Mesothelial cell of epicardium (in vitro differentiated cells): ENCODE results near the gene RIC1. TPM values are rescaled to one million over a fixed set of nuclear protein-coding genes. Genes with fewer than 3 reads are reported as not detected.

Experiments used
- DNase-seq, 2 experiments: peaks; one replicate each; pipeline ENCODE4 v3.0.0; 2021; ENCODE audit warnings: low spot score in 2 of 2; ENCODE audit not compliant: unreplicated experiment in 2 of 2
- H3K27ac Mint-ChIP-seq: 2 replicates; pipeline ENCODE4 v1.8.0; 2021; ENCODE audit warnings: mixed read lengths
- H3K27me3 Mint-ChIP-seq: 2 replicates; pipeline ENCODE4 v1.8.0; 2021; ENCODE audit warnings: low read depth, mixed read lengths
- H3K36me3 Mint-ChIP-seq: 2 replicates; pipeline ENCODE4 v1.8.0; 2021; ENCODE audit warnings: mixed read lengths
- H3K4me1 Mint-ChIP-seq: 2 replicates; pipeline ENCODE4 v1.8.0; 2021; ENCODE audit warnings: mixed read lengths
- H3K4me3 Mint-ChIP-seq: 2 replicates; pipeline ENCODE4 v1.8.0; 2021; ENCODE audit warnings: mild to moderate bottlenecking, moderate library complexity, mixed read lengths
- H3K9me3 Mint-ChIP-seq: 2 replicates; pipeline ENCODE4 v1.8.0; 2021; ENCODE audit warnings: mixed read lengths
- total RNA-seq: library from RNA; stranded (reverse); gene quantifications from 3 replicates; pipeline ENCODE4 v1.2.1, GENCODE V29; 2021
- TF ChIP-seq, protein P1 (sequence below): fragments of 200-600 bp; sonication (generic); IDR thresholded peaks from one replicate; pipeline ENCODE4 v1.5.0; 2021; ENCODE audit warnings: antibody characterized with exemption; ENCODE audit not compliant: unreplicated experiment

RIC1 gene
- total RNA-seq, 1 donor from 2014 or later = 39.2 TPM

DNA sequence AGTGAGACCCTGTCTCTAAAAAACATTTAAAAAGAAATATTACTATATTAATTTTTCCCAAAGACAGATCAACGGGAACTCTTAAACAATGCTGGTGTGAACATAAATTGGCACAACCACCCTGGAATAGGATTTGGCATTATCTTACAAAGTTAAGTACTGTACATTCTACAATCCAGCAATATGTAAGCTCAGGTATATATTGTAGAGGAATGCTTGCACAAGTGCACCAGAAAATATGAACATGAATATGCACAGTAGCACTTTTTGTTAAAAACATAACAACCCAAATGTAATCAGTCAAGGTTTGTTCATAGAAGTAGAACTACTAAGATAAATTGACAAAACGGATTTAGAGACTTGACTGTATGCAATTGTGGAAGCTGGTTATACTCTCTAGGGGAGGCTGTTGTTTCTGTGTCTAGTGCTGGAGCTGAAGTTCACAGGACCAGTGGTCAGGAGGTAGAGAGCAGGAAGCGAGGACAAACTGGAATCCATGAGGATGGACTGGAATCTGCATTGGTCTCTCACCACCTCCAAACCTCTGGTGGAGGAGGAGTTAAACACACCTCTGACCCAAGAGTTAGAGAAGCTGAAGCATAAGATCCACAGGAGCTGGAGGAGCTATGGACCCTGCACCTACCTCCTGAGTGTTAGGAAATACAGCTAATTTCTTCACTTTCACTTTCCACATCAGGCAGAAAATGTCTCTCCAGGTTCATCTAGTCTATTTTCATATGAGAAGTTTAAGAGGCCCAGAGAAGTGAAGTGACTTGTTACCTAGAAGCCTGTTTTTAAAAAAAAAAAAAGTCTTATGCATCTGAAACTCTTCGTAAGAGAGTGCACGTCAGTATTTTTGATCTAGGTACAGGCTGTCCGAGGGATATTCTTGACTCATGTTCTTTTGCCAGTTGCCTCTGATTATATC lies 20.3 kb upstream of the RIC1 start:
- peaks cover 4% of the 10 kb centered on the region for H3K9me3 Mint-ChIP-seq
- H3K27me3 Mint-ChIP-seq = no peaks in the 10 kb centered on the region
- no peak overlapping the region for H3K4me3 Mint-ChIP-seq
- no peak for DNase-seq
- peaks cover 3% of the 10 kb centered on the region for H3K36me3 Mint-ChIP-seq
- H3K4me1 Mint-ChIP-seq = no peaks in the 10 kb centered on the region
- TF ChIP-seq, protein P1, sequence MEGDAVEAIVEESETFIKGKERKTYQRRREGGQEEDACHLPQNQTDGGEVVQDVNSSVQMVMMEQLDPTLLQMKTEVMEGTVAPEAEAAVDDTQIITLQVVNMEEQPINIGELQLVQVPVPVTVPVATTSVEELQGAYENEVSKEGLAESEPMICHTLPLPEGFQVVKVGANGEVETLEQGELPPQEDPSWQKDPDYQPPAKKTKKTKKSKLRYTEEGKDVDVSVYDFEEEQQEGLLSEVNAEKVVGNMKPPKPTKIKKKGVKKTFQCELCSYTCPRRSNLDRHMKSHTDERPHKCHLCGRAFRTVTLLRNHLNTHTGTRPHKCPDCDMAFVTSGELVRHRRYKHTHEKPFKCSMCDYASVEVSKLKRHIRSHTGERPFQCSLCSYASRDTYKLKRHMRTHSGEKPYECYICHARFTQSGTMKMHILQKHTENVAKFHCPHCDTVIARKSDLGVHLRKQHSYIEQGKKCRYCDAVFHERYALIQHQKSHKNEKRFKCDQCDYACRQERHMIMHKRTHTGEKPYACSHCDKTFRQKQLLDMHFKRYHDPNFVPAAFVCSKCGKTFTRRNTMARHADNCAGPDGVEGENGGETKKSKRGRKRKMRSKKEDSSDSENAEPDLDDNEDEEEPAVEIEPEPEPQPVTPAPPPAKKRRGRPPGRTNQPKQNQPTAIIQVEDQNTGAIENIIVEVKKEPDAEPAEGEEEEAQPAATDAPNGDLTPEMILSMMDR = no peak
- no peak overlapping the region for H3K27ac Mint-ChIP-seq

DNA sequence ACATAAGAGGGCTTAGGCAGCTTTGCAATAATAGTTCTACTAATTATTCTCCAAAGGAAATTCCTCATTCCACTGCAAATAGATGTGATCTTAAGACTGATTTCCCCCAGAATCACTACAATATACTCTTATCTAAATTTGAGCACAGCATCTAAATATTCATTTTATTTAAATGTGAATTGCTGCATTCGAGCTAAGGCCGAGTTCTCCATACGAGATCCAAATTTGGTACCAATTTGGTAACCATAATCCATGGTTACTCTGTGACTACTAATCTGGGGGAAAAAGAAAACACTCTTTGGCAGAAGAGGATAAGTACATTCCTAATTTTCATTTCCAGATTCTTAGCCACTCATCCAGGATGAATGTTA lies 19.7 kb upstream of the RIC1 start:
- peaks cover 3% of the 10 kb centered on the region for H3K36me3 Mint-ChIP-seq
- no peak overlapping the region for H3K27ac Mint-ChIP-seq
- peaks cover 4% of the 10 kb centered on the region for H3K9me3 Mint-ChIP-seq
- no peak for DNase-seq
- H3K4me3 Mint-ChIP-seq = no peak overlapping the region
- TF ChIP-seq, protein P1 = no peak
- no peaks in the 10 kb centered on the region for H3K4me1 Mint-ChIP-seq
- no peaks in the 10 kb centered on the region for H3K27me3 Mint-ChIP-seq

DNA sequence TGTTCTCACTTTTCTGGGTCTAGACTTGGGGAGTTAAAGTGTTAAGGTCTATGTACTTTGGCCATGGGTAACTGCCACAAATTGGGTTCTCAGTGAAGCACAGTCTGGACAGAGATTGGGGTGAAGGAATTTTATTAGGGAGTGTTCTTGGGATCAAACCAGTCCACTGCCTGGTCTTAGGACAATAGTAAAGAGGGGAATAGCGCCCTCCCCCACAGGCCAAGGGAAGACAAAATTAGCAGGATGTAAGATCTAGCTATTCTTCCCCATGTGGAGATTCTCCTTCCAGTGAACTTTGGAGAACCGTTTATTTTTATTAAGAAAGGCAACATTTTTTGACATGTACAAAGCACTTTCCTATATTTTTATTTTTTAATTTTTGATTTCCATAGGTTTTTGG lies 18.4 kb upstream of the RIC1 start:
- TF ChIP-seq, protein P1 = no peak
- Mint-ChIP-seq H3K36me3 (peaks cover 3% of the 10 kb centered on the region), H3K27ac (no peak overlapping the region), H3K4me3 (no peak overlapping the region), H3K27me3 (no peaks in the 10 kb centered on the region), H3K9me3 (peaks cover 4% of the 10 kb centered on the region), H3K4me1 (no peaks in the 10 kb centered on the region)
- DNase-seq = no peak

DNA sequence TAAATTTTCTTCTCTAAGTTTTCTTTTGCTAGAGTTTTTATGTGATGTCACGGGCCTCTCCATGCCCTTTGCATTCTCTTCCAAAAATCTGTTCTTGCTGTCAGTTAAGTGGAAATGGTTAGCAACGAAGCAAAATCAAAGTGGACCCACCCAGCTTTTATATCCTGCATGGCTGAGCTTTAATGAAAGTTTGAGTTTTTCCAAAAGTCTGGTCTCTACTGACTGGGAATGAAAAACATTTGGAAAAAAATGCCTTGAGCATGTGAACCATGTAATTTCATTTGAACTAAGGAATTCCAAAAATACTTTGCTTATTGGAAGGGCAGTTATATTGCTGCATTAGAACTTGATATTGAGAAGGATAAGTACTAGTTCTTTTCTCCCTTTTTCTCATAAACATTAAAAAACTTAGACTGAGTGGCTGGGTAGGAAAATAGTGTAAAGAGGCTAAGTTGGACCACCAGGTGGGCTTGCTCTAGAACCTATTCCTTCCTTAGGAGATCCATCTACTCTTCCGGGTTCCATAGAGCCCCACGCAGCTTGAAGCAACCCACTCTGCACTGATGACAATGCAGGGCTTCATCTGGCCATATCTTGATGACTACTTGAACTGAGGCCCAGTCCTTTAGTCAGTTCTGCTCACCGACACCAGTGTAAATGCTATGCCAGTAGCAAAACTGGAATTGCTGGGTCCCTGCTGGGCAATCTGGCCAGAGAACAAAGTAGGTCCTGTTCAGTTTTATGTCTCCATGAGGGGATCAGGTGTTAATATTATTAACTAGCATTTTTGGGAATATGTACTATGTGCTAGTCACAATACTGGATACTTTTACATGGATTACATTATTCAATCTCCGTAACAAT lies 17.4 kb upstream of the RIC1 start:
- TF ChIP-seq, protein P1 = no peak
- Mint-ChIP-seq H3K9me3 (peaks cover 3% of the 10 kb centered on the region), H3K27ac (no peak overlapping the region), H3K36me3 (peaks cover 2% of the 10 kb centered on the region), H3K27me3 (no peaks in the 10 kb centered on the region), H3K4me3 (no peak overlapping the region), H3K4me1 (no peaks in the 10 kb centered on the region)
- no peak for DNase-seq

DNA sequence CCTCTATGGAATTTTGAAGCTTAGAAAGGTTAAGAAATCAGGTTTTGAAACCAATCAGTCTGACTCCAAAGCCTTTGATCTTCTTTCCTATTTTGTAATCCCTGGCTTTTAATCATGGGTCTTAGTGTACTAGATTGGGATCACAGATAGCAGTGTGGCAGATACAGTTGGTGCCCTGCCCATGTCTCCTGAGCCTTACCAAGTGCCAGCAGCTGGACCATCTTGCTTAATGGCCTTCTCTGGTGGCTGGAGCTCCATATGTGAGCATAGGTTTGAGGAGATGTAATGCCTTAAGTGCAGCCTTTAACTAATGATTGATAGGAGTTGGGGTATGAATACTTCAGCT lies 16.7 kb upstream of the RIC1 start:
- H3K4me3 Mint-ChIP-seq = no peak overlapping the region
- no peaks in the 10 kb centered on the region for H3K36me3 Mint-ChIP-seq
- no peaks in the 10 kb centered on the region for H3K9me3 Mint-ChIP-seq
- no peak overlapping the region for H3K27ac Mint-ChIP-seq
- DNase-seq = no peak
- H3K4me1 Mint-ChIP-seq = no peaks in the 10 kb centered on the region
- TF ChIP-seq, protein P1 = no peak
- H3K27me3 Mint-ChIP-seq = no peaks in the 10 kb centered on the region
